ENCODE results near the gene SNORC. TPM values are rescaled to one million over a fixed set of nuclear protein-coding genes. Genes with fewer than 3 reads are reported as not detected.

The SNORC gene
- total and polyA plus RNA-seq, 2 of the 4 experiments (the other 2 are of a cell fraction): under 0.01 to 0.67 TPM

- no peak overlapping the region for H3K18ac ChIP-seq (ENCODE audit: low read depth, low read length)
- H3K9ac ChIP-seq (ENCODE audit: low read depth, low read length): no peak overlapping the region
- ChIA-PET POLR2A (ENCODE audit: unreplicated experiment) (no interaction called here), CTCF (interaction anchor here (0.7 kb wide), 1 partner anchor 167 kb away, joined by 5 read pairs; no protein-coding TSS in a partner anchor)
- H2AFZ ChIP-seq (replicated peaks; ENCODE audit: low read length, poor library complexity): peak overlapping the region; percentile 33
- H4K8ac ChIP-seq (ENCODE audit: low read depth in 2 of 2, low read length in 2 of 2): no peak overlapping the region
- 81% methylated on average over 3 of the region's 15 CpGs; no CpG with 5 or more reads in 1 of the 2 experiments for WGBS, 2 experiments (ENCODE audit: extremely low coverage in 2 of 2, insufficient read length in 1 of 2)
- no peaks in the 10 kb centered on the region for H3K36me3 ChIP-seq (ENCODE audit: control insufficient read depth, insufficient read depth, low read length)
- no peak overlapping the region for H3K4me2 ChIP-seq (ENCODE audit: low read depth, low read length)
- H3K79me1 ChIP-seq (ENCODE audit: low read depth in 1 of 2, low read length in 2 of 2): no peaks in the 10 kb centered on the region
- no peak overlapping the region for H2BK20ac ChIP-seq (ENCODE audit: low read depth, low read length)
- no peak overlapping the region for H3K4ac ChIP-seq (ENCODE audit: low read depth, low read length)
- H4K20me1 ChIP-seq (ENCODE audit: insufficient read depth, low read length): no peaks in the 10 kb centered on the region
- dilution Hi-C loops (cut with HindIII; ENCODE audit: low sequenced_read_pairs, unreplicated experiment): no loop called here
- no peak overlapping the region for H3K14ac ChIP-seq (replicated peaks; ENCODE audit: low read depth, low read length)
- no peak overlapping the region for H2BK15ac ChIP-seq (ENCODE audit: low read depth, low read length)
- no peaks in the 10 kb centered on the region for H3K9me3 ChIP-seq (ENCODE audit: control insufficient read depth, insufficient read depth, low read length)
- ATAC-seq (ENCODE audit: low read depth): no peak
- peak overlapping the region; percentile 45 for H2AK9ac ChIP-seq (replicated peaks; ENCODE audit: low read depth, low read length, poor library complexity)
- intact Hi-C loops (cut with micrococcal nuclease): no loop called here
- no peak overlapping the region for H4K5ac ChIP-seq (ENCODE audit: low read depth, low read length)
- H3K4me3 ChIP-seq (ENCODE audit: insufficient read depth, low read depth, low read length): no peak overlapping the region
- no peak overlapping the region; the same call in 1 of the 2 replicates for H3K23ac ChIP-seq (ENCODE audit: low read depth, low read length)
- H3K4me1 ChIP-seq (ENCODE audit: control insufficient read depth, insufficient read depth, low read length): peaks cover 1% of the 10 kb centered on the region; the same call in 1 of the 2 replicates
- H3K56ac ChIP-seq (ENCODE audit: extremely low read depth, insufficient read depth, low read length): no peak overlapping the region
- H3K27ac ChIP-seq (ENCODE audit: insufficient read depth, low read length): no peak overlapping the region
- in situ Hi-C loops (cut with MboI; ENCODE audit: low sequenced_read_pairs): no loop called here
- no peak overlapping the region for H2BK120ac ChIP-seq (ENCODE audit: low read depth, low read length)
- TF ChIP-seq MXI1 (IDR thresholded peaks at IDR 0.05; ENCODE audit: borderline replicate concordance, low read depth, low read length): no peak
- TF ChIP-seq SMC3 (IDR thresholded peaks at IDR 0.05; ENCODE audit: low read depth, low read length): 0 out of 2 replicates have a peak, but pooled peaks have one; percentile 8
- 0 out of 2 replicates have a peak, but pooled peaks have one; percentile 14 for TF ChIP-seq CTCF (conservative IDR thresholded peaks at IDR 0.05; ENCODE audit: low read depth, low read length)
- peak; percentile 11; the same call in 1 of the 2 replicates for TF ChIP-seq RAD21 (IDR thresholded peaks at IDR 0.05; ENCODE audit: low read length)
- peaks cover 6% of the 10 kb centered on the region; the same call in 1 of the 2 replicates for H3K27me3 ChIP-seq (ENCODE audit: control insufficient read depth, insufficient read depth, low read length)
- no peak overlapping the region for H2AK5ac ChIP-seq (ENCODE audit: low read depth, low read length)
- DNase-seq: no peak
- BruUV-seq (replicated peaks): no TSS peak
- no peak overlapping the region for H2BK5ac ChIP-seq (ENCODE audit: low read depth, low read length, poor library complexity, severe bottlenecking)
- no peak overlapping the region for H4K91ac ChIP-seq (ENCODE audit: insufficient read depth, low read depth, low read length)
- peaks cover 10% of the 10 kb centered on the region; the same call in 1 of the 2 replicates for H3K9me1 ChIP-seq (ENCODE audit: insufficient read depth, low read length)
Observed at GRCh38 chr2:232887171-232887850, 17.2 kb downstream of the SNORC start.
